GM12892 (cell line): Measurements from ENCODE around the gene IFRD2.

ENCODE experiments used
- POLR2A ChIP-seq: IDR thresholded peaks from 2 replicates; pipeline ENCODE4 v1.6.1; 2011; ENCODE audit warnings: low read depth, low read length, control low read depth
- POLR2AphosphoS5 ChIP-seq: IDR thresholded peaks from 2 replicates; pipeline ENCODE4 v1.6.1; 2011; ENCODE audit warnings: low read depth, low read length, control low read depth

GRCh38 chr3:50269977-50270413 is 22.2 kb downstream of the IFRD2 start:
- TF ChIP-seq POLR2A: no peak
- no peak for TF ChIP-seq POLR2AphosphoS5
